ENCODE measurements around the gene GNAQ. TPM values are rescaled to one million over a fixed set of nuclear protein-coding genes. Genes with fewer than 3 reads are reported as not detected.

GNAQ gene
- total and polyA plus RNA-seq, 2 of the 4 experiments (the other 2 are of a cell fraction), result 23.1 to 50.7 TPM

DNA sequence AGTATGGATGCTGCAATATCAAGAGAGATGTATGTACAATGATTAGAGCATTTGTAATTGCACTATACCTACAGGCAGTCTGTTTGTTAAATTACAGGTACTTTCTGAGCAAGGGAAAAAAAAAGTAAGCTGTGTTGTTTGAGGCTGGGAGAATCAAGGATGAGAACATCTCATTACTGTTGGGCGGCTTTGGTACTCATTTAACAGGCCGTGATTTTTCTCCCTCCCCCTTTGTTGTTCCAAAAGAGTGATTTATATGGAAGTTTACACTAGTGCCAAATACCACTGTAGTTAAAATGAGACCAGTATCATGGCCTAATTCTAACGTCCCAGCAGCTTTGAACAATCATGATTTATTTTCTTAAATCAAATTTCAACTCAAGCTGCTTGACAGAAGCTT lies 312.3 kb downstream of the GNAQ start:
- CTCF ChIA-PET, result interaction anchor here (0.6 kb wide), 1 partner anchor 278 kb away, joined by 3 read pairs; no protein-coding TSS in a partner anchor
- no TSS peak for BruUV-seq (replicated peaks)

More for the DNA sequence above, 312.3 kb downstream of the GNAQ start:
- Histone ChIP-seq H2BK20ac (ENCODE audit: low read depth, low read length) (no peak overlapping the region), H3K79me1 (ENCODE audit: low read depth in 1 of 2, low read length in 2 of 2) (peaks cover 0 to 2% of the 10 kb centered on the region in 2 experiments; a peak in 2 of 4 replicates), H3K9me3 (ENCODE audit: control insufficient read depth, insufficient read depth, low read length) (no peaks in the 10 kb centered on the region), H2AK9ac (replicated peaks; ENCODE audit: low read depth, low read length, poor library complexity) (no peak overlapping the region), H4K20me1 (ENCODE audit: insufficient read depth, low read length) (no peaks in the 10 kb centered on the region), H3K18ac (ENCODE audit: low read depth, low read length) (no peak overlapping the region), H3K56ac (ENCODE audit: extremely low read depth, insufficient read depth, low read length) (no peak overlapping the region), H3K4me2 (ENCODE audit: low read depth, low read length) (no peak overlapping the region), H2BK120ac (ENCODE audit: low read depth, low read length) (no peak overlapping the region), H3K14ac (replicated peaks; ENCODE audit: low read depth, low read length) (no peak overlapping the region), H2BK15ac (ENCODE audit: low read depth, low read length) (no peak overlapping the region), H3K9me1 (ENCODE audit: insufficient read depth, low read length) (peaks cover 8% of the 10 kb centered on the region), H3K27me3 (ENCODE audit: control insufficient read depth, insufficient read depth, low read length) (no peaks in the 10 kb centered on the region), H3K4me3 (ENCODE audit: insufficient read depth, low read depth, low read length) (no peak overlapping the region), H3K4me1 (ENCODE audit: control insufficient read depth, insufficient read depth, low read length) (peaks cover 14% of the 10 kb centered on the region; the same call in 1 of the 2 replicates), H4K8ac (ENCODE audit: low read depth in 2 of 2, low read length in 2 of 2) (no peak overlapping the region), H3K9ac (ENCODE audit: low read depth, low read length) (no peak overlapping the region), H2BK5ac (ENCODE audit: low read depth, low read length, poor library complexity, severe bottlenecking) (no peak overlapping the region), H2AK5ac (ENCODE audit: low read depth, low read length) (no peak overlapping the region), H3K27ac (ENCODE audit: insufficient read depth, low read length) (no peak overlapping the region), H3K23ac (ENCODE audit: low read depth, low read length) (no peak overlapping the region), H4K5ac (ENCODE audit: low read depth, low read length) (no peak overlapping the region), H2AFZ (replicated peaks; ENCODE audit: low read length, poor library complexity) (no peak overlapping the region), H4K91ac (ENCODE audit: insufficient read depth, low read depth, low read length) (peak overlapping the region; percentile 22; the same call in 1 of the 2 replicates), H3K4ac (ENCODE audit: low read depth, low read length) (no peak overlapping the region), H3K36me3 (ENCODE audit: control insufficient read depth, insufficient read depth, low read length) (peaks cover 3% of the 10 kb centered on the region; the same call in 1 of the 2 replicates)
- DNase-seq (no peak), ATAC-seq (ENCODE audit: low read depth) (no peak)
- dilution Hi-C loops (cut with HindIII; ENCODE audit: low sequenced_read_pairs, unreplicated experiment), result no loop called here
- POLR2A ChIA-PET (ENCODE audit: unreplicated experiment), result no interaction called here
- no peak for TF ChIP-seq POLR2A (IDR thresholded peaks at IDR 0.05; ENCODE audit: low read depth, low read length)
- no peak for TF ChIP-seq MAFK (IDR thresholded peaks at IDR 0.05; ENCODE audit: low read depth, low read length)
- TF ChIP-seq NFE2L2 (IDR thresholded peaks at IDR 0.05; ENCODE audit: low read depth, low read length), result no peak
- TF ChIP-seq RAD21 (IDR thresholded peaks at IDR 0.05; ENCODE audit: low read length), result no peak
- no peak for TF ChIP-seq MXI1 (IDR thresholded peaks at IDR 0.05; ENCODE audit: borderline replicate concordance, low read depth, low read length)
- no peak for TF ChIP-seq RFX5 (IDR thresholded peaks at IDR 0.05; ENCODE audit: low read depth, low read length)
- no peak for TF ChIP-seq CEBPB (IDR thresholded peaks at IDR 0.05; ENCODE audit: low read depth, low read length)
- TF ChIP-seq, protein P1, sequence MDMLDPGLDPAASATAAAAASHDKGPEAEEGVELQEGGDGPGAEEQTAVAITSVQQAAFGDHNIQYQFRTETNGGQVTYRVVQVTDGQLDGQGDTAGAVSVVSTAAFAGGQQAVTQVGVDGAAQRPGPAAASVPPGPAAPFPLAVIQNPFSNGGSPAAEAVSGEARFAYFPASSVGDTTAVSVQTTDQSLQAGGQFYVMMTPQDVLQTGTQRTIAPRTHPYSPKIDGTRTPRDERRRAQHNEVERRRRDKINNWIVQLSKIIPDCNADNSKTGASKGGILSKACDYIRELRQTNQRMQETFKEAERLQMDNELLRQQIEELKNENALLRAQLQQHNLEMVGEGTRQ (IDR thresholded peaks at IDR 0.05; ENCODE audit: low read depth, low read length), result no peak
- TF ChIP-seq BHLHE40 (IDR thresholded peaks at IDR 0.05; ENCODE audit: low read depth, low read length), result no peak
- no peak for TF ChIP-seq MAZ (IDR thresholded peaks at IDR 0.05; ENCODE audit: borderline replicate concordance, low read depth, low read length)
- no peak for TF ChIP-seq FOS (IDR thresholded peaks at IDR 0.05; ENCODE audit: low read depth, low read length)
- TF ChIP-seq, protein P2, sequence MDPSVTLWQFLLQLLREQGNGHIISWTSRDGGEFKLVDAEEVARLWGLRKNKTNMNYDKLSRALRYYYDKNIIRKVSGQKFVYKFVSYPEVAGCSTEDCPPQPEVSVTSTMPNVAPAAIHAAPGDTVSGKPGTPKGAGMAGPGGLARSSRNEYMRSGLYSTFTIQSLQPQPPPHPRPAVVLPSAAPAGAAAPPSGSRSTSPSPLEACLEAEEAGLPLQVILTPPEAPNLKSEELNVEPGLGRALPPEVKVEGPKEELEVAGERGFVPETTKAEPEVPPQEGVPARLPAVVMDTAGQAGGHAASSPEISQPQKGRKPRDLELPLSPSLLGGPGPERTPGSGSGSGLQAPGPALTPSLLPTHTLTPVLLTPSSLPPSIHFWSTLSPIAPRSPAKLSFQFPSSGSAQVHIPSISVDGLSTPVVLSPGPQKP (IDR thresholded peaks at IDR 0.05; ENCODE audit: borderline replicate concordance, low read depth, low read length), result no peak
- TF ChIP-seq CHD1 (IDR thresholded peaks at IDR 0.05; ENCODE audit: low read depth, low read length), result no peak
- no peak for TF ChIP-seq RCOR1 (IDR thresholded peaks at IDR 0.05; ENCODE audit: insufficient replicate concordance, low read length)
- no peak for TF ChIP-seq SMC3 (IDR thresholded peaks at IDR 0.05; ENCODE audit: low read depth, low read length)
- no peak for TF ChIP-seq CTCF (conservative IDR thresholded peaks at IDR 0.05; ENCODE audit: low read depth, low read length)
- intact Hi-C loops (cut with micrococcal nuclease), result no loop called here
- WGBS, 2 experiments (ENCODE audit: extremely low coverage in 2 of 2, insufficient read length in 1 of 2), result no CpG with 5 or more reads among the region's 3 CpGs
- in situ Hi-C loops (cut with MboI; ENCODE audit: low sequenced_read_pairs), result no loop called here

All from IMR-90 (cell line).